ENCODE results near the gene CACNA2D3. TPM values are rescaled to one million over a fixed set of nuclear protein-coding genes. Genes with fewer than 3 reads are reported as not detected.

Gene CACNA2D3
- total RNA-seq, 1 donor from 2014 or later = 2.5 TPM

GRCh38 chr3:54331341-54331740 lies 209.0 kb downstream of the CACNA2D3 start:
- no peak overlapping the region for H3K27ac Mint-ChIP-seq
- H3K27me3 Mint-ChIP-seq = peaks cover 11% of the 10 kb centered on the region
- H3K4me1 Mint-ChIP-seq (ENCODE audit: unreplicated experiment) = no peaks in the 10 kb centered on the region
- H3K36me3 Mint-ChIP-seq = no peaks in the 10 kb centered on the region
- H3K4me3 Mint-ChIP-seq = no peak overlapping the region
- H3K9me3 Mint-ChIP-seq = no peaks in the 10 kb centered on the region
- no peak for TF ChIP-seq CTCF (conservative IDR thresholded peaks at IDR 0.05)
- DNase-seq (ENCODE audit: extremely low spot score, unreplicated experiment) = no peak

GRCh38 chr3:54337846-54338245 lies 215.5 kb downstream of the CACNA2D3 start:
- H3K27me3 Mint-ChIP-seq = peaks cover 15% of the 10 kb centered on the region
- peaks cover 4% of the 10 kb centered on the region for H3K4me1 Mint-ChIP-seq (ENCODE audit: unreplicated experiment)
- no peak for DNase-seq (ENCODE audit: extremely low spot score, unreplicated experiment)
- no peaks in the 10 kb centered on the region for H3K36me3 Mint-ChIP-seq
- TF ChIP-seq CTCF (conservative IDR thresholded peaks at IDR 0.05) = no peak
- H3K4me3 Mint-ChIP-seq = no peak overlapping the region
- no peak overlapping the region for H3K27ac Mint-ChIP-seq
- H3K9me3 Mint-ChIP-seq = no peaks in the 10 kb centered on the region

DNA sequence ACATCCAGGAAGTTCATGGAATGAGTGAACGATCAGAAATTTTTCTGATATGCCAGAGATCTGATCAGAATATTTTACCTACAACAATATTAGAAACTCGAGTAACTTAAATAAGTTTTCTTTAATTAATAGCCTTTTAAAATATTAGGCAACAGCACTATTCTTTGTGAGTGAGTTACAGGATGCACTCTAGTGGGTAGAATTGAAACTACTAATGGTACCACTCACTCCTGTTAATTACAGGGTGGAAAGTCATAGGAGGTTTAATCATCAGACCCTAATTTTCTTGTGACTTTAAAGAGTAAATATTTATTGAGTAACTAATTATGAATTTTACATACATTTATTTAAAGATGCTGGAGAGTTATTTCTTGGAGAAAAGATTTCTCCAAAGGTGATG lies 217.3 kb downstream of the CACNA2D3 start:
- H3K36me3 Mint-ChIP-seq = no peaks in the 10 kb centered on the region
- no peaks in the 10 kb centered on the region for H3K9me3 Mint-ChIP-seq
- H3K27me3 Mint-ChIP-seq = peaks cover 9% of the 10 kb centered on the region
- no peak for DNase-seq (ENCODE audit: extremely low spot score, unreplicated experiment)
- no peak overlapping the region for H3K27ac Mint-ChIP-seq
- no peak for TF ChIP-seq CTCF (conservative IDR thresholded peaks at IDR 0.05)
- H3K4me1 Mint-ChIP-seq (ENCODE audit: unreplicated experiment) = peaks cover 10% of the 10 kb centered on the region
- H3K4me3 Mint-ChIP-seq = no peak overlapping the region

- H3K27me3 Mint-ChIP-seq = peaks cover 9% of the 10 kb centered on the region
- no peaks in the 10 kb centered on the region for H3K9me3 Mint-ChIP-seq
- TF ChIP-seq CTCF (conservative IDR thresholded peaks at IDR 0.05) = no peak
- DNase-seq (ENCODE audit: extremely low spot score, unreplicated experiment) = no peak
- H3K4me3 Mint-ChIP-seq = no peak overlapping the region
- peaks cover 17% of the 10 kb centered on the region for H3K4me1 Mint-ChIP-seq (ENCODE audit: unreplicated experiment)
- no peak overlapping the region for H3K27ac Mint-ChIP-seq
- no peaks in the 10 kb centered on the region for H3K36me3 Mint-ChIP-seq
These were observed 219.5 kb downstream of the CACNA2D3 start for GRCh38 chr3:54341811-54342210.

DNA sequence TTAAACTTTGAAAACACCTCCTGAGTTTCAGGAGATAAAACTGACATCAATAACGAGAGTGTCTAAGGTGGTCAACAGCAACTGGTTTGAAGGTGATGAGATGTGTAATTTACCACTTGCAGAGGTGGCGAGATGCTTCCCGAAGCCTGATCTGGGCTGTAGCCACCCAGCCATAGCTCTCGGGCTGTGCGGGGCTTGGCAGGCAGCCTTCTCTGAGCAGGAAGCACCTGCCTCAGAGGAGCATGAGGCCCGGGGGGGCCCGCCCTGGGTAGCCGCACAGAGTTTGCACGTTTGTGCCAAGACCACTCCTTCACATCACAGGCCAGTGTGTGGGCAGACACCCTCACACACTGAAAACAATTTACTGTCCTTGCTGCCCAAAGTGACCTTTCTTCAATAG lies 220.3 kb downstream of the CACNA2D3 start:
- H3K9me3 Mint-ChIP-seq = no peaks in the 10 kb centered on the region
- H3K27ac Mint-ChIP-seq = no peak overlapping the region
- peaks cover 17% of the 10 kb centered on the region for H3K4me1 Mint-ChIP-seq (ENCODE audit: unreplicated experiment)
- no peak for TF ChIP-seq CTCF (conservative IDR thresholded peaks at IDR 0.05)
- no peak for DNase-seq (ENCODE audit: extremely low spot score, unreplicated experiment)
- no peak overlapping the region for H3K4me3 Mint-ChIP-seq
- H3K27me3 Mint-ChIP-seq = peaks cover 9% of the 10 kb centered on the region
- H3K36me3 Mint-ChIP-seq = no peaks in the 10 kb centered on the region

- H3K4me1 Mint-ChIP-seq (ENCODE audit: unreplicated experiment) = peaks cover 17% of the 10 kb centered on the region
- H3K9me3 Mint-ChIP-seq = no peaks in the 10 kb centered on the region
- H3K27ac Mint-ChIP-seq = no peak overlapping the region
- no peak for TF ChIP-seq CTCF (conservative IDR thresholded peaks at IDR 0.05)
- H3K27me3 Mint-ChIP-seq = peaks cover 9% of the 10 kb centered on the region
- DNase-seq (ENCODE audit: extremely low spot score, unreplicated experiment) = no peak
- H3K4me3 Mint-ChIP-seq = no peak overlapping the region
- H3K36me3 Mint-ChIP-seq = no peaks in the 10 kb centered on the region
These were observed 221.1 kb downstream of the CACNA2D3 start for GRCh38 chr3:54343495-54343894.
